TTC549 (cell line): Measurements from ENCODE around the gene ADAMTS7.
"Not testable (repeated sequence)": the region's sequence is repeated elsewhere in the genome, so short reads cannot be mapped to it uniquely, and the experiment has no call there.

Source experiments
- FAIRE-seq: peaks from 2 replicates; lab custom pipeline; 2012; peaks lifted over from hg19 to GRCh38; lab: Jason Lieb, UNC

The ADAMTS7 gene

DNA sequence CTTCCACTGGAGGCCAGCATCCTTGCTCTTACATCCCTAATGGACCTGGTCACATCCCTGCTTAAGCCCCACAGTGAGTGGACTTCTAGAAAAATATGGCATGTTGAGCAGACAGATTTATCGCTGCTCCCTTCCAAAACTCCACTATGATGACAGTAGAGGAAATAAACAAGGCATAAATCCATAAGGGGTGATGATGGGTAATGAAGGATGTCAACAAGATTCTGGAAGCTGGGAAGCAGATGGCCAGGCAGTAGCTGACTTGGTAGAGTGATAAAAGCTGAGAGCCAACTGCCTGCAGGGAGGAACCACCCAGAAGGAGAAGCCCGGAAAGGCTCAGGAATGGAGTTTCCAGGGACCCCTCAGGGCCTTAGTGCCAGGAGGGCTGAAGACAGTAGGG lies 28.9 kb downstream of the ADAMTS7 start:
- FAIRE-seq = not testable (repeated sequence)

DNA sequence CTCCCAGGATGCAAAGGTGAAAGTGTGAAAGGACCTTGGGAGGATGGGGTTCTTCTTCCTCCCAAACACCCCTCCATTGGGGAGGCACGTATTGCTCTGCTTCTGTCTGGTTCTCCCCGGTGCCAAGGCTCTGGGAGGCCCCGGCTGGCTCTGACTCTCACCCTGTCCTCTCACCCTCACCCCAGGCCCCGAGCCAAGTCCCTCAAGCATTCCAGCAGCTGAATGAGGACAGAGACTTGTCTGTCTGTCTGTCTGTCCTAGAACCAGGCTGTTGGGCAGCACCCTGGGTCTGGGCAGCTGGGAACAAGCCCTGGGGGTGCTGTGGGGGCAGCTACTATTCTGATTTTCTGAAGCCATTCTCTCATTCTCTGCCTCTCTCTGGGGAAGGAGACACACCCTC lies 29.9 kb downstream of the ADAMTS7 start:
- FAIRE-seq = not testable (repeated sequence)

DNA sequence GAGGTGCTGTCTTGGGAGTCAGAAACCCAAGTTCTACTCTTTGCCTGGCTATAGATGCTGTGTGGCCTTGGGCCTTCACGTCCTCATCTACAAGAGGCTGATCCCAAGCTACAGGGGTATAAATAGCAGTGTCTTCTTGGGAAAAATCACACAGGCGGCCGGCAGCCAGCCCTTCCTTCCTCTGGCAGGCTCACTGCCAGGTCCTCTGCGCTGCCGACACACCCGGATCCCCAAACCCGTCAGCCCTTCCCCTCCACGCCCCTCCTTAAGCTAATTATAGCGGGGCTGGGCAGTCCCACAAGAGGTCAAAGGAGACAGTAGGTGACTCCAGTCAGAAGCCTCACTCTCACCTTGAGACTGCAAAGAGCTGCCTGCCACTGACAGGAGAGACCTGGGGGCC lies 31.3 kb downstream of the ADAMTS7 start:
- not testable (repeated sequence) for FAIRE-seq

DNA sequence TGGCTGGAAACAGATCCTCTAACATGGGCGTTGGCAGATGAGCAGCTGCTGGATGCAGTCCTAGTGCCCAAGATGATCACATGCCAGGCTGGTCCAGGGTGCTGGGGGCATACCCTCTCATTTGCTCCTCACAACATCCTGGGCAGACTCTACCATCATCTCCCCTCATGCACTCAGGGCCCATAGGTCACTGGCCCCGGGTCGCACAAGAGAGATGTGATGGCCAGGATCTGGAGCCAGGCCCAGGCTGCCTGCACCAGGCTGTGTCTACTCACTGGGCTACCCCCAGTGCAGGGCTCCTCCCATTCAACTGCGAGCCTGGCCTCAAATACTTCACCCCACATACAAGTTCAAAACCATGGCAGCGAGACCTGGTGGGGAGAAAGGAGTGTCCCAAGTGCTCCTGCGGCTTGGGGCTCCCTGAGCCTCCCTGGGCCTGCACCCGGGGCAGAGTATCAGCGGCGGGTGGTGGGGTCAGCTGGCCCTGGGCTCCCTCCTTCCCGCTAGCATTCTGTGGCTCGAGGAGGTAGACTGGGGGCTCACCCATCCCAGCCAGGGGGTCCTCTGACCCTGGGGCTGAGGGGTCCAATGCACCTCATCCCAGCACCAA lies 32.0 kb downstream of the ADAMTS7 start:
- not testable (repeated sequence) for FAIRE-seq

DNA sequence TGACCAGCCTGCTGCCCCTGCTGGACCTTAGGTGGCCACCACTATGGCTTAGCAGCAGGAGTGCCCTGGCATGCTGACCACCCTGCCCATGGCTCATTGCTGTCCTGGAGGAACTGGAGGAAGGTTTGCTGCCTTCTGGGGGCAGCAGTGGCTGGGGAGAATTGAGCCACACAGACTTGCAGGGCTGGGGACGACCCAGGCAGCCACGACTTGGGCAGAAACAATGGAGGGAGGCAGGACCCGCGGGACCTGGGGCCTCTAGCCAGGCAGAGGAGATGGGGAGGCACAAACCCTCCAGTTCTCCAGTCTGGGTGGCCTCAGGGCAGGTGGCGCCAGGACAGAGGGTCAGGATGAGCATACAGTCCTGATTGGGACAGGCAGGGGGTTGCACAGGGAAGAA lies 32.8 kb downstream of the ADAMTS7 start:
- FAIRE-seq = no peak

DNA sequence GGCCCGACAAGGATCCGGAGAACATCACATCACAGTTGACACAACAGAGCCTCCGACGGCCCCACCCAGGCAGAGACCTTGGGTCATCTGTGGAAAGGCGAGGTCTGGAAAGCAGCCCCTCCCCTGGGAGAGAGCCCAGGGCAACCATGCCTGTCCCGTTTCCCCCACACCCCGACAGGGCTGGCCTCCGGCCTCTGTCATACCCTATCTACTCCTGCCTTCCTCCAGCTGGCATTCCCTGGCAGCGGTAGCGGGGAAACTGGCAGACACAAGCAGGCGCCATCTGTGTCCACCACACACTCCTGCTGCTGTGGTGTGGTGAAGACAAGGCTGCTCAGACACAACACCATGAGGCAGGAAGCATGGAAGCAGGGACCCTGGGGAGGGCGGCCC lies 33.3 kb downstream of the ADAMTS7 start:
- not testable (repeated sequence) for FAIRE-seq

DNA sequence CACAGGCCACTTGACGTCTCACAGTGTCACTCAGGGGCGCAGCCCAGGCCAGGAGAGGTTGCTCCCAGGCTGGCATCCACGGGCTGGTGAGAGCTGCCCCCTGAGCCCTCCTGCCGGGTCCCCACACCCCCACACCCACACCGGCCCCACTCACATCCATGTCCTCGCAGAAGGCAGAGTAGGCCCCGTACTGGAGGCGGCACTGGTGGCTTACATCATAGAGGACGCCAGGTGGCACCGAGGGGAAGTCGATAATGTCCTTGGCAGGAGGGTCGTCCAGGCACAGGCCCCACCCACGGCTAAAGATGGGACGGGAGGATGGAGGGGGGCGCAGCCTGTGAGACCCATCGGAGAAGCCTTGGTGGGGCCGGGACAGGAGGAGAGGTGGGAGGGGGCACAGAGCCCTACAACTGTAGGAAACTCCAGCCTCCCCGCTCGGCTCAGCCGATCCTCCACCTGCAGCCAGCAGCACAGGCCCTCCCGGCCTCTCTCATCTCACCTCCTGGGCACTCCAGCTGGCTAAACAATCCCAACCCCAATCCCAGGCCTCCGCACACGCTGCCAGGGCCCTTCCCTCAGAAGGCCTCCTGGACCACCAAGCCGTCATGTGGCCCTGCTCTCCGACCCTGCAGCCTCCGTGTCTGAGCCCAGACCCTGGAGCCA lies 33.8 kb downstream of the ADAMTS7 start:
- not testable (repeated sequence) for FAIRE-seq

DNA sequence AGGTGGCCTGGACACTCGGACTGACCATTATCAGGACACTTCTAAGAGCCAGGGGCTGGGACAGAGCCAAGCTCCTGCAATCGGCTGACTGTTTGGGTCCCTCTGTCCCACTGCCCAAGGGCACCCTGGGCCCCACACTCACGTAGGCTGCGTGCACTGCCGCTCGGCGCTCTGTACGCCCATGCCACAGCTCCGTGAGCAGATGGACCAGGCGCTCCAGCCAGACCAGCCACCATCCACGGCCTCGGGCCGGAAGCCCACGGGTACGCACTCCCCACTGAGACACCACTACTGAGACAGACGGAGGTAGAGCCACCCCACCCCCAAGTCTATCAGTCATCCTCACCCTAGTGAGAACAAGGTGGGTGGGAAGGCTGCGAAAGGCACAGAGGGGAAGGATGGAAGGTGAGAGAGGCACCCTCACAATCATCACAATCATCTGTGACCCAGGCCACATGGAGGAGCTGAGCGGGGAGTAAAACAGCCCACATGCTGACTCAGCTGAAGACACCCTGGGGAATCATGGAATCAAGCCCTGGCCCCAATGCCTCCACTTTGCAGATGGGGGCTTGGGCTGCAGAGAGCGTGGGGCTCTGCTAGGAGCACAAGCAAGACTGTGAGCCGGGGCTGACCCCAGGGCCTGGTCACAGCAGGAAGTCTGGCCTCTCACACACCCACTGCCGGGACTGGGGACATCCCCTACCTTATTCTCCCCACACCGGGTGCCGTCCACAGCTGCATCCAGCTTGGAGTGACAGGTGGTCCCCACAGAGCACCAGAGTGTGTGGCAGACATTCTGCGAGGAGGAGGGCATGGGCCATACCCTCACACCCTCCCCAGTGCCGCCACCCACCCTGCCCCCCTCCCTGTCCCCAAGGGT lies 35.0 kb downstream of the ADAMTS7 start:
- not testable (repeated sequence) for FAIRE-seq

DNA sequence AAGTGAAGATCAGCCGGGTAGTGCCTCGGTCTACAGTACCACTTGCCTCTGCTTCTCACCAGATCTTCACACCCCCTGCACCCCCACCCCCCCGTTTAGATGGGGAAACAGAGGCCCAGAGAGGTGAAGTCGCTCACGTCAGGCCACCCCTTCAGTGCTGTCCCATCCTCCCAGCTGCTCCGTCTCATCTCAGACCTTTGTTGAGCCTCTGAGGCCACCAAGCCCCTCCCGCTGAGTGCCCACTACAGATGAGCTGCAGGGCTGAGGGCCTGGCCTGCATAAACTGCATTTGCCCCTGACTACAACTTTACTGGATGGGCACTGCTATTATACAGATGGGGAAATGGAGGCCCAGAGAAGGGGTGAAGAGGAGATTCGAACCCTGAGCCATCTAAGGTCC lies 35.8 kb downstream of the ADAMTS7 start:
- FAIRE-seq = no peak

DNA sequence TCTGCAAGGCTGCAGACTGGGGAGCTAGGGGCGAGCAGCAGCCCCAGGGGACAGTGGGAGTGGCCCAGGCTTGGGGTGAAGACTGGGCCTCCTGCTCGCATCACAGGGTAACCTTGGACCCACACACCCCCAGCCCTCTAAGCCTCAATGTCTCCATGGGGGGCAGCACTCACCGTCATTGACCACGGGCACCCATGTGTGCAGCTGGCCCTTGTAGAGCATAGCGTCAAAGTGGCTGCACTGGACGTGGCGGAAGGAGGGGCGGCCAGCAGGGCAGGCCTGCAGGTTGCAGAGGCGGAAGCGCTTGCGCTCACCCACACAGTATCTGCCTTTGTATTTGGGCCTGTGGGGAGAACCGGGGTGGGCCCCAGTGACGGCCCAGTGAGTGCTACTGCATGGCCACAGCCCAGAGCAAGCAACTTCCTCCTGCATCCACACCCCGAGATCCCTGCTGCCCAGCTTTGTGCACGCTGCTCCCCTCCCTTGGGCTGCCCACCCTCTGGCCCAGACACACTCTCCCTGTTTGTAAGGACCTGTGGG lies 36.7 kb downstream of the ADAMTS7 start:
- FAIRE-seq = not testable (repeated sequence)

DNA sequence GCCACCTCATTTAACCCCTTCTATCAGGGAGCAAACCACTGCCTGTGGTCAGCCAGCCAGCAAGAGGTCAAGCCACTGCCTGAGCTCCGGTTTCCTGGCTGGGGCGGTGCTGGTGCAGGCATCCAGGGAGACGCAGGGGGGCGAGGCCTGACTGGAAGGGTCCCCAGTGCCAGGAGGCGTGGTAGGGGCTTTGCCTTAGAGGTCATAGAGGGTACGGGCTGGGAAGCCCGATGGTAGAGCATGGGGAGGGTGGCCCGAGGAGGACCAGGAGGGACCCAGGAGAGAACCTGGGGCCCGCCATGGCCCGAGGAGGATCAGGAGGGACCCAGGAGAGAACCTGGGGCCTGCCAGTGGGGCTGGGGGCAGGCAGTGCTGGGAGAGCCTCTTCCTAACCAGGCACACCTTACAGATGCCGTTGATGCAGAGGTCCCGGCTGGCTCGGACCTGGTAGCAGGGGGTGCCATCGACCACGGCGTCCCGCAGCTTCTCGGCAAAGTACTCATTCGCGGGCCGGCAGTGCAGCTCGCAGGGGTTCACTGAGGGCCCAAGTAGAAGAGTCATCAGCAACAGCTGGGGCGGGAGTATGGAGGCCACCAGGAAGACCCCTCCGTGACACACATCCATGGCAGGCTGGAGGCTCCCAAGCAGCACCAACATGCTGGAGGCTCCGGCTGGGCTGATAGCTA lies 37.4 kb downstream of the ADAMTS7 start:
- not testable (repeated sequence) for FAIRE-seq

DNA sequence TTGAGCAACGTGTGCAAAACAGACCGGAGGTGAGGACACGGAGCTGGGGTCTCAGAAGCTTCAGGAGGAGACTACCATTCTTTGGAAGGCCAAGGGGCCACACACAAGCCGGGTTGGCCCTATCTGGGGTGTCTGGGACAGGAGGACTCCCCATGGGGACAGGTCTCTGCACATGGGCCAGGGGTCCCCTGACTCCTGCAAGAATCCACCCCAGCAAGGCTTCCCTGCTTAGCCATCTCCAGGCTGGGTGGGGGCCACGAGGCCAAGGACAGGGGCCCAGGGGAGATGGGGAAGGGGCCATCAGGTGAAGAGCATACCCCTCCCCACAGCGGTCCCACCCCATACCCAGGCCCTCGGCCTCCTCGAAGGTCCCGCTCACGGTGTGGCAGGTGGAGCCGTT lies 38.5 kb downstream of the ADAMTS7 start:
- FAIRE-seq = no peak

DNA sequence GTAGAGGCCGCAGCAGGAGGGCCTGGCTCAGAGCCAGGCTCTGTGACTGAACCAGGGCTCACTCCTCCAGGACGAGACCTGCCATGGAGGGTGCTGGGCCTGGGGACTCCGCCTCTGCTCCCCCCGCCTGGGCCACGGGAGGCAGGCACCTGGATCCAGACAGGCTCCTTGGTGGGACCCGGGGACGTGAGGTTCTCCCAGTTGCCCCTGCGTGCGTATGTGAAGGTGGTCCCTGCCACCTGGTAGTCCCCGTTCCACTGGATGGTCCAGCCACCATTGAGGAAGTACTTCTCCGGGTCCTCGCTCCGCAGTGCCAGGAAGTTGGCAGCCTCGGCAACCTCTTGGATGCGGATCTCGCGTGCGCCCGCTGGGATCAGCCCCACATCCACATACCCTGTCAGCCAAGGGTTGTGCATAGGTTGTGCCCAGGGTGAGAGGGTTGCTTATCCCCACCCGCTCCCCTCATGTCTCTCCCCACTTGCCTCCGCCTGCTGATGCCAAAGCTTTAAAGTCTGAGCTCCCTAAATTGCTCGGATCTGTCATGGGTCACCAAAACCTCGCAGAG lies 39.7 kb downstream of the ADAMTS7 start:
- FAIRE-seq = not testable (repeated sequence)

DNA sequence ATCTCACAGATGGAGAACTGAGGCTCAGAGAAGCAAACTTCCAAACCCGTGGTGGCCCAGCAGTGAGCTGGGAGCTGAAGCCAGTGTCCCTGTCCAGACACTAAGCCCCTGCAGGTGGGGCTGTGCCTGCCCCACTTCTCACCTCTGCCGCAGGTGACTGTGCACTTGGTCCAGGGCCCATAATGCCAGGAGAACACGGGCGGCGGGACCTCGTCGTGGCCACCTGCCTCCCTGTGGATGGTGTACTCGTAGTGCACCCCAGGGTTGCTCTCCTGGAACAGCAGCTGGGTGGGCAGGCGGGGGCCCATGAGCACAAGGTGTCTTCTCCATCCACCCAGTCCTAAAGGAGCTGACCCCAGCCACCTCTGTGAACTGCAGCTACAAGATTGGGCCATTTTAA lies 40.2 kb downstream of the ADAMTS7 start:
- FAIRE-seq = not testable (repeated sequence)

DNA sequence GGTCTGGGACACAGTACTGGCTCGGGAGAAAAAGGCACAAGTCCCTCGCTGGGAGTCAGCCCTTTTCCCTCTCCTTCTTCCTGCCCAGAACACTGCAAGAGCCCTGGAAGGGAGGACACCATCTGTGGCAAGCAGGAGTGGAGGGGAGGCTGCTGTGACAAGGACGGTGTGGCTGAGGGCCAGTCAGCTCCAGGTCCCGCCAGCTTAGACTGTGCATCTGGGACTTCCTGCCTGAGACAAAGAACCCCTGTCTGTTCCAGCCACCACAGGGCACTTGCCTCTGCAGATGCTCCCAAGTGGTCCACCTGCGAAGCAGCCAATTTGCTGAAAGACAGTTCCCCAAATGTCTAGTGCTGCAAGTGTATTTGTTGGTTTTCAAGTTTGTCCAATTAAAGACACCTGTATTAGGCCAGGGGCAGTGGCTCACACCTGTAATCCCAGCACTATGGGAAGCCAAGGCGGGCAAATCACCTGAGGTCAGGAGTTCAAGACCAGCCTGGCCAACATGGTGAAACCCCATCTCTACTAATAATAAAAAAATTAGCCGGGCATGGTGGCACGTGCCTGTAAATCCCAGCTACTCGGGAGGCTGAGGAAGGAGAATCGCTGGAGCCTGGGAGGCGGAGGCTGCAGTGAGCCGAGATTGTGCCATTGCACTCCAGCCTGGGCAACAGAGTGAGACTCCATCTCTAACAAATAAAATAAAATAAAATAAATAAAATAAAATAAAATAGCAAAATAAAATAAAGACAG lies 41.6 kb downstream of the ADAMTS7 start:
- not testable (repeated sequence) for FAIRE-seq

DNA sequence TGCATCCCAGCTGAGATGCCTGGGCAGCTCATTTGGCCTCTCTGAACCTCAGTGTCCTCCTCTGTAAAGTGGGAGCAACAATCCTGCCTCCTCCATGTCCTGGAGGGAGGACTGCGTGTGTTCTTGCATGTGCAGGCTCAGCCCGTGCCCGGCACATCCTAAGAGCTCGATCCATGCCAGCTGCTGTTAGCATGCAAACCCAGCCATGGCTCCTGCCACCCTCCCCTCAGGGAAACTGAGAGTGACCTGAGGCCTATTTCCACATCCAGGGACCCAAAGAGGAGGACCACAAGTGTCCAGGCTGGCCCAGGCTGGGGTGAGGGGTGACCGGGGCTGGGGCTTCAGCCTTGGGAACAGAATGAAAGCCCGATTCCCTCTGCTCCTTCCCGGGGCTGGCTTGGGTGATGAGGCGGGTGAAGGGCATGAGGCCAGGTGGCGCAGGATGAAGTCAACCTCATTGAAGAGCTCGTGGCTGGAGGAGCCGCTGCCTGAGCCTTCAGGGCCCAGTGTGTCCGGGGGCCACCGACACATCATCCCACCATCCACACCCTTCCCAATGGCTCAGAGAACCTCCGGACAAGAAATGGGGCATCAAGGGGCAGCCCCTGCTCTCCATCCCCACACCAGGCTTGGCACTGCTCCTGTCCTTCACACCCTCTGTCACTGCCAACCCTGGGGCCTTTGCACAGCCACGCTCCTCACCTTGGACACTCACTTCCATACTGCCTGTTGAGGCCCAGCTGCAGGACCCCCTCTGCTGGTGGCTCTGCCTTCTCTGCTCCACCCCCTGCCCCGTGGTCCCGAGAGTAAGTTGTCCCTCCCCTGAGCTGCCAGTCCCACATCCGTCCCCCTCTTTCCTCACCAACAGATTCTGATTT lies 42.5 kb downstream of the ADAMTS7 start:
- no peak for FAIRE-seq

DNA sequence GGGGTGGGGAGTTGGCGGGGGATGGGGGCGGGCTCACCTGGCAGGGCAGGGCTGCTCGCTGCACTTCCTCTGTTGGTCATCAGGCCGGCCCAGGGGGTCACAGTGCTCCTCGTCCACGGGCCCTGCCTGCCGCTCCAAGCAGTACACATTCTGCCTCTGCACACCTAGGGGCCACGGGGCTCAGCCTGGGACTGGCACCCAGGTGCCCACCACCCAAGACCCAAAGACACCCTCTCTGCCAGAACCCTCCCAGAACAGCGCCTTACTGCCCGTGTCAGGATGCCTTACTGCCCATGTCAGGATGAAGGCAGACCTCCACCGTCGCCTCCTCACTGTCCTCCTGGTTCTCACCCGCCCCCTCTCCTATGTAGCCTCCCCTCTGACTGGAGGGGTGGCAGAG lies 43.2 kb downstream of the ADAMTS7 start:
- no peak for FAIRE-seq

DNA sequence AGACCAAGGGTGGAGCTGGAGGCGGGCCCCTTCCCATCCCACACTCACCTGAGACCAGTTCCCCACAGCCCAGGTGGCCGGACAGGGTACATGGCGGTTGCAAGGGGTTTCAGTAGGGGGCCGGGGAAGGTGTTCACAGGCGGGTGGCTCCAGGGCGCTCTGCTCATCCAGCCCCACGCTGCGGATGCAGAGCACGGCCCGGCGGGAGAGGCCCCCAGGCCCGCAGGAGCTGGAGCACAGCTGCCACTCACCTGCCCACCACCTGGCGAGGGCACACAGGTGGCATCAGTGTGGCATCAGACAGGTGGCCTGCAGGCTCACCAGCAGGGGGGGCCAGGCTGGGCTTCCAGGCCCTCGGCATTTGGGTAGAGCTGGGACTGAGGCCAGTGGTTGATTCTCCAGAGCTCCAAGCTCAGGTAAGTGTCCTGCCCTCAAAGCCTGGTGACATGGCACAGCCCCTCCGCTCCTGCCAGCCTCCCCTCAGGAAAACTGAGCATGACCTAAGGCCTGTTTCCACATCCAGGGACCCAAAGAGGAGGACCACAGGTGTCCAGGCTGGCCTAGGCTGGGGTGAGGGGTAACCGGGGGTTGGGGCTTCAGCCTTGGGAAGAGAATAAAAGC lies 43.8 kb downstream of the ADAMTS7 start:
- no peak for FAIRE-seq

DNA sequence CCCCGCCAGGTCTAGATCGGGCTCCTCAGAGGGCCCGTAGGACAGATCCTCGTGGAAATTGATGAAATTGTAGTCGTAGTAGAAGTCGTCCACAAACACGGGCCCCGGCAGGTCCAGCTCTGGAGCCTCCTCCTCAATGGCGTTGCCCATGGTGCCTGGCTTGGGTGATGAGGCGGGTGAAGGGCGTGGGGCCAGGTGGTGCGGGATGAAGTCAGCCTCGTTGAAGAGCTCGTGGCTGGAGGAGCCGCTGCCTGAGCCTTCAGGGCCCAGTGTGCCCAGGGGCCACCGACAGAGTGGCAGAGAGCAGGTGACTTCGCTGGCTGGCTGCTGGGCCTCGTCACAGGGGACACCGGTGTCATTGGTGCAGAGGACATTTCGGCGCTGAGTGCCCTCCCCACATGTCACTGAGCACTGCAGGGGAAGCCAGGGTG lies 44.6 kb downstream of the ADAMTS7 start:
- not testable (repeated sequence) for FAIRE-seq

DNA sequence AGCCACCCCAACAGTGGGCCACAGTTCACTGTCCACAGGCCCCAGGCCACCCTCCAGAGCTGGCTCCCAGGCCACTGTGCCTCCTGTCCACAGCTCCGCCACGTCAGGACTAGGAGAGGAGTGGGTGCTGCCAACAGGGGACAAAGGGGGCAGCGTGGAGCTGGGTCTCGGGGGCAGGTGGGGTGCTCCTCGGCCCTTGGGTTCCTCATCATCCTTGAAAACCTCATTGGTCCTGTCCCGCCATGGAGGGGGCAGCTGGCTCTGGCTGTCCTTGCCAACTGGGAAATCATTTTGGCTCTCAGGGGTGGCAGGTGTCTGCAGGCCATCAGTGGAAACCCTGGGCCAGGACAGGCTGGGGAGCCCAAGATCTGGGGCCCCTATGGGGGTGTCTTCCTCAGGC lies 45.2 kb downstream of the ADAMTS7 start:
- FAIRE-seq = no peak
